SK-N-MC (cell line): ENCODE results near the gene PLPPR2.

ENCODE experiments used
- DNase-seq: peaks from one replicate; pipeline ENCODE4 v3.0.0-alpha.2; 2011; ENCODE audit warnings: low read depth, low spot score
- H3K27ac ChIP-seq: fragments of 200-600 bp; sonication (generic); 2 replicates; pipeline ENCODE4 v1.5.1; 2016; ENCODE audit warnings: mixed run types
- H3K36me3 ChIP-seq: fragments of 200-600 bp; sonication (generic); 2 replicates; pipeline ENCODE4 v1.6.1; 2017; ENCODE audit warnings: antibody characterized with exemption, low read length, mixed read lengths; ENCODE audit not compliant: insufficient read depth
- H3K4me3 ChIP-seq: fragments of 200-600 bp; sonication (generic); 2 replicates; pipeline ENCODE4 v1.5.1; 2016
- H3K9ac ChIP-seq: fragments of 200-600 bp; sonication (generic); 2 replicates; pipeline ENCODE4 v1.8.0; 2017; ENCODE audit warnings: mixed run types, mixed read lengths; ENCODE audit not compliant: insufficient read length
- H3K9me3 ChIP-seq: fragments of 200-600 bp; sonication (generic); 2 replicates; pipeline ENCODE4 v1.6.1; 2017; ENCODE audit warnings: low read depth, mild to moderate bottlenecking, antibody characterized with exemption, low read length, moderate library complexity, mixed read lengths
- EZH2 ChIP-seq: fragments of 200-600 bp; sonication (generic); IDR thresholded peaks from one replicate; pipeline ENCODE4 v1.6.1; 2017; ENCODE audit warnings: antibody characterized with exemption
- FOXP2 ChIP-seq: optimal IDR thresholded peaks from 2 replicates; pipeline ENCODE3; 2011; ENCODE audit warnings: mild to moderate bottlenecking, moderate library complexity; ENCODE audit not compliant: insufficient read depth; ENCODE audit errors: extremely low read length, control extremely low read depth
- POLR2AphosphoS5 ChIP-seq: IDR thresholded peaks from 2 replicates; pipeline ENCODE4 v1.6.1; 2012; ENCODE audit warnings: mild to moderate bottlenecking, low read depth, low read length, borderline replicate concordance

The PLPPR2 gene

DNA sequence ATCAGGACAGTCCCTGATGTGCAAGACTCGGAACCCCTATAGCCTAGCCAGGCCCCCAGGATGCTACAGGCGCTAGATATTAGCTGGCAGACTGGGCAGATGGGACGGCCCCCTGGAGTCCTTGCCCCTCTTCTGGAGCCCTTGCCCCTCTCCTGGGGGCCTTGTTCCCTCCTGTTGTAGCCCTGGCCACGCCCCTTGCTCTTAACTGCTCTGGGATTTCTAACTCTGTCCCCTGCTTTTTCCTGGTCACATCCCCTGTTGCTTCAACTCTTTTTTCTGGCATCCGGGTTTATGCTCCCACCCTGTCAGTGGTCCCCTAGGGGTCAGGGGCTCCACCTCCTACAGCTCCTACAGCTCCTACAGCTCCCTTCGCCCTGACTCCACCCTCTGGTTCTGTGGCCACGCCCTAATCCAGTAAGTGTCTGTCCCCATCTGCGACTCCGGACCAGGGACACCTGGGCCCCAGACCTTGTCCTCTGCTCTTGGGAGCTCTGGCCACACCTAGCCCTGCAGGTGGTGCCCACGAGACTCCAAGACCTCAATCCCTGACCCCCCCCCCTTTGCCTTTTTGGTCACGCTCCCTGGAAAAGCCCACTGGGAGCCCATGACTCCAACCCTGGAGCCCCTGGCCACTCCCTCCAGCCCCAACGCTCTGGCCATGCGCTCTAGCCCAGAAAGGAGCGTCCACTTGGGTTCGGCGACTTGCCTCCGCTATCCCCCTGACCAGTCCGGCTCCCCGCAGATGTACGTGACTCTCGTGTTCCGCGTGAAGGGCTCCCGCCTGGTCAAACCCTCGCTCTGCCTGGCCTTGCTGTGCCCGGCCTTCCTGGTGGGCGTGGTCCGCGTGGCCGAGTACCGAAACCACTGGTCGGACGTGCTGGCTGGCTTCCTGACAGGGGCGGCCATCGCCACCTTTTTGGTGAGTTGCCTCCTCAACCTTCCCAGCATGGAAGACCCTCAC is 6.8 kb downstream of the PLPPR2 start:
- no peak overlapping the region for H3K27ac ChIP-seq
- TF ChIP-seq FOXP2 (no peak), EZH2 (no peak), POLR2AphosphoS5 (no peak)
- H3K36me3 ChIP-seq: no peaks in the 10 kb centered on the region
- H3K4me3 ChIP-seq: no peak overlapping the region
- no peak overlapping the region for H3K9ac ChIP-seq
- H3K9me3 ChIP-seq: no peaks in the 10 kb centered on the region
- DNase-seq: no peak

DNA sequence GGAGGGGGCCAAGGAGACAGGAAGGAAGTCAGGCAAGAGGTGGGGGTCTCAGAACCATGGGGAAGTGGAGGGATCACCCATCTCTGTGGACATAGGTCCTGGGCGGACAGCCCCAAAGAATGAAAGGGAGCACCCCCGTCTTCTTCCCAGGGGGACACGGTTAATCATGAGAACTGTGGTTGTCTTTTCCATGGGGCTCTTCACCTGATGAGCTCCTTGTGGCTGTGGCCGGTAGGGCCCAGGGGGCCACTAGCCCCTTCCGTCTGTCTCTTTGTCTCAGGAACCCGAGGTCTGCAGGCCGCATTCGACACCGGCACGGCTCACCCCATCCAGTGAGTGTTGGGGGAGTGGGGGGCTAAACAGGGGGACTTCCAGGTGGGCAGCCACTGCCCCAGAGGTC is 8.6 kb downstream of the PLPPR2 start:
- no peak for DNase-seq
- no peak overlapping the region for H3K9ac ChIP-seq
- no peaks in the 10 kb centered on the region for H3K36me3 ChIP-seq
- no peak overlapping the region for H3K27ac ChIP-seq
- no peaks in the 10 kb centered on the region for H3K9me3 ChIP-seq
- TF ChIP-seq EZH2: no peak
- no peak for TF ChIP-seq FOXP2
- no peak for TF ChIP-seq POLR2AphosphoS5
- H3K4me3 ChIP-seq: no peak overlapping the region

DNA sequence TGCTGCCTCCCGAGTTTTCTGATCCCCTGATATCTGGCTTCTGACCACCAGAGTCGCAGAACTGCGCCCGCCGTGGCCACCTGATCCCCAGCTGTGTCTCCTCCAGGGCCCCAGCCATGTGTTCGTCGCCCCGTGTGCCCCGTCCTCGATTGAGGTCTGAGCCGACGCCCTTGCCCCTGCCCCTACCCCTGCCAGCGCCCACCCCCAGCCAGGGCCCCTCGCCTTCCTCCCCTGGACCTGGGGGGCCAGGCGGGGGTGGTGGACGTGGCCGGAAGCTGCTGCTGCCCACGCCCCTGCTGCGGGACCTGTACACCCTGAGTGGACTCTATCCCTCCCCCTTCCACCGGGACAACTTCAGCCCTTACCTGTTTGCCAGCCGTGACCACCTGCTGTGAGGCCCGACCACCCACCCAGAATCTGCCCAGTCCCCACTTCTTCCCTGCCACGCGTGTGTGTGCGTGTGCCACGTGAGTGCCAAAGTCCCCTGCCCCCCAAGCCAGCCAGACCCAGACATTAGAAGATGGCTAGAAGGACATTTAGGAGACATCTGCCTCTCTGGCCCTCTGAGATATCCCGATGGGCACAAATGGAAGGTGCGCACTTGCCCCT is 9.2 kb downstream of the PLPPR2 start:
- Histone ChIP-seq H3K27ac (no peak overlapping the region), H3K36me3 (no peaks in the 10 kb centered on the region), H3K9ac (no peak overlapping the region), H3K9me3 (no peaks in the 10 kb centered on the region), H3K4me3 (no peak overlapping the region)
- no peak for TF ChIP-seq POLR2AphosphoS5
- no peak for DNase-seq

DNA sequence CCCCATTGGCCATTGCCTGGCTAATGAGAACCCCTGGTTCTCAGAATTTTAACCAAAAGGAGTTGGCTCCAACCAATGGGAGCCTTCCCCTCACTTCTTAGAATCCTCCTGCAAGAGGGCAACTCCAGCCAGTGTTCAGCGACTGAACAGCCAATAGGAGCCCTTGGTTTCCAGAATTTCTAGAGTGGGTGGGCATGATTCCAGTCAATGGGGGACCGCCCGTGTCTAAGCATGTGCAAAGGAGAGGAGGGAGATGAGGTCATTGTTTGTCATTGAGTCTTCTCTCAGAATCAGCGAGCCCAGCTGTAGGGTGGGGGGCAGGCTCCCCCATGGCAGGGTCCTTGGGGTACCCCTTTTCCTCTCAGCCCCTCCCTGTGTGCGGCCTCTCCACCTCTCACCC is 9.7 kb downstream of the PLPPR2 start:
- TF ChIP-seq EZH2: no peak
- no peak for TF ChIP-seq POLR2AphosphoS5
- TF ChIP-seq FOXP2: no peak
- no peaks in the 10 kb centered on the region for H3K36me3 ChIP-seq
- no peaks in the 10 kb centered on the region for H3K9me3 ChIP-seq
- DNase-seq: no peak
- no peak overlapping the region for H3K9ac ChIP-seq
- no peak overlapping the region for H3K4me3 ChIP-seq
- no peak overlapping the region for H3K27ac ChIP-seq

DNA sequence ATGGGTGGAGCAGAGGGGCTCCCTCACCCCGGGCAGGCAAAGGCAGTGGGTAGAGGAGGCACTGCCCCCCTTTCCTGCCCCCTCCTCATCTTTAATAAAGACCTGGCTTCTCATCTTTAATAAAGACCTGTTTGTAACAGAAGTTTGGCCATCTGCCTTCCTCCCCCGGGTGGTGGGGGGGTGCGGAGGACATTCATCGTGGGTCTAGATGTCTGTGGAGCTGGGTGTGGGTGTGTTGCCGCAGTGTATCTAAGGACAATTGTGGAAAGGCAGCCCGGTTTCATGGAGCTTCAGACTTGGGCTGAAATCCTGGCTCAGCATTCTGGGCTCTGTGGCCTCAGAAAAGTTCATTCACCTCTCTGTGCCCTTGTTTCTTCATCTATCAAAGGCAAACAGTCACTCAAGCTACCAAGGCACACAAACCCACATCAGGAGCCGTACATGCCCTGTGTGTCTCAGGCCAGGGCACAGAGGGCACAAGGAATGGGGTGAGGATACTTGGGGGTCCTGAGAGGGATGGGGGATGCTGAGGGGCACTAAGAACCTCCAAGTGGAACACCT is 10.4 kb downstream of the PLPPR2 start:
- no peak for TF ChIP-seq POLR2AphosphoS5
- no peak for TF ChIP-seq FOXP2
- no peak for TF ChIP-seq EZH2
- H3K27ac ChIP-seq: no peak overlapping the region
- no peaks in the 10 kb centered on the region for H3K36me3 ChIP-seq
- no peak overlapping the region for H3K9ac ChIP-seq
- no peak overlapping the region for H3K4me3 ChIP-seq
- H3K9me3 ChIP-seq: no peaks in the 10 kb centered on the region
- no peak for DNase-seq

DNA sequence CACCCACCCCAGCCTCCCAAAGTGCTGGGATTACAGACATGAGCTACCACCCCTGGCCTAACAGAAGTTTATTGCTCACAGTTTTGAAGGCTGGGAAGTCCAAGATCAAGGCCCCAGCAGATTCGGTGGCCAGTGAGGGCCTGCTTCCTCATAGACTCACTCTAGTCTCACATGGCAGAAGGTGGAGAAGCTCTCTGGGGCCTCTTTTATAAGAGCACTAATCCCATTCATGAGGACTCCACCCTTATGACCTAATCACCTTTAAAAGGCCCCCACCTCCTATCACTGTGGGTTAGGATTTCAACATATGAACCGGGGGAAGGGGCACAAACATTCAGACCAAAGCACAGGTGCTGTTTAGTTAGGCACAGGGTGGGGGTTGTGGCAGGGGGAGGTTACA is 12.3 kb downstream of the PLPPR2 start:
- H3K27ac ChIP-seq: no peak overlapping the region
- no peak overlapping the region for H3K9ac ChIP-seq
- no peak overlapping the region for H3K4me3 ChIP-seq
- TF ChIP-seq EZH2 (no peak), POLR2AphosphoS5 (no peak), FOXP2 (no peak)
- DNase-seq: no peak
- no peaks in the 10 kb centered on the region for H3K9me3 ChIP-seq
- H3K36me3 ChIP-seq: no peaks in the 10 kb centered on the region

DNA sequence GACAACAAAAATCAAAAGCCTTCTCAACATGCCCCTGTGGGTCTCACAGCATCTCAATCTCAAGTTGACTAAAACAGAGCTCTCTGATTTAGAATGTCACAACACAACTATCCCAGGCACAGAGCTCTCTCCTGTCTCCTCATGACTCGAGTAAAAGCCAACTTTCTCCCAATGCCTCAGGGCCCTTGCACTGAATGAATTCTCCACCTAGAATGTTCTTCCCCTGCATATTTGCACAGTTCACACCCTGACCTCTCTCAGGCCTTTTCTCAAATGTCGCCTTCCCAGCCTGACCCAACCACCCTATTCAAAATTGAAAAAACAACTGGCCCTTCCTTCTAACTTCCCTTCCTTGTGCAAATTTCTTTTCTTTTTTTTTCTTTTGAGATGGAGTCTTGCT is 15.5 kb downstream of the PLPPR2 start:
- no peak for TF ChIP-seq EZH2
- no peak for TF ChIP-seq POLR2AphosphoS5
- TF ChIP-seq FOXP2: no peak
- H3K27ac ChIP-seq: no peak overlapping the region
- H3K9ac ChIP-seq: no peak overlapping the region
- no peak for DNase-seq
- H3K36me3 ChIP-seq: no peaks in the 10 kb centered on the region
- H3K4me3 ChIP-seq: no peak overlapping the region
- H3K9me3 ChIP-seq: no peaks in the 10 kb centered on the region

DNA sequence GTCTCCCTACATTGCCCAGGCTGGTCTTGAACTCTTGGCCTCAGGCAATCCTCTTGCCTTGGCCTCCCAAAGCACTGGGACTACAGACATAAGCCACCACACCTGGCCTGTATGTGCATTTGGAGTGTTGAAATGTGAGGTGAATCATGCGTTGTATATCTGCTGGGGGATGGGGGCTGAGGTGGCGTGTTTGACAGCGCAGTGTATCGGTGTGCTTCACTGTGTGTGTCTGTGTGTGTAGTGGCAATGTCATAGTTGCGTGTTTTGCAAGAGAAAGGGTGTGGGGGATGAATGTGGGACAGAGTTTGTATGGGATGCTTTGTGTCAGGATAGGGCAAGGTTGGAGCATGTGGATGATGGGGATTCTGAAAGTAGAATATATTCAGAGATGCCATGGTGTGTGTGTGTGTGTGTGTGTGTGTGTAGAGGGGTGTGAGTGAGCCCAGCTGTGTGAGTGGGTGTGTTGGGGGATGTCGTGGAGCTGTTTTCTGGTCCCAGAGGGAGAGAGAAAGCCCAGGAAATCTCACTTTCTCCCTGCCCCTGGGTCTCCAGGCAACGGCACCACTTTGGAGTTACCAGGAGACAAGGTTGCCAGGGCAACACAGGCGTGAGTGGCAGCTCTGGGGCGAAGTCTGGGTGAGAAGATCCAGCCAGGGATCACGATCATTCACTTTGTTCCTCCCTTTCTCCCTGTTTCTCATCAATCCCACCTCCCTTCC is 18.1 kb downstream of the PLPPR2 start:
- Histone ChIP-seq H3K27ac (no peak overlapping the region), H3K36me3 (peaks cover 5% of the 10 kb centered on the region; the same call in 1 of the 2 replicates), H3K4me3 (no peak overlapping the region), H3K9ac (no peak overlapping the region), H3K9me3 (no peaks in the 10 kb centered on the region)
- DNase-seq: no peak
- no peak for TF ChIP-seq EZH2
- TF ChIP-seq POLR2AphosphoS5: no peak
- TF ChIP-seq FOXP2: no peak
